K562 (cell line): ENCODE measurements around the gene MAP3K14. TPM values are rescaled to one million over a fixed set of nuclear protein-coding genes. Genes with fewer than 3 reads are reported as not detected.

Source experiments
- CCNT2 ChIP-seq: IDR thresholded peaks from 2 replicates; pipeline ENCODE4 v1.6.1; 2011; ENCODE audit warnings: borderline replicate concordance, low read depth, mild to moderate bottlenecking, moderate library complexity, mixed read lengths, low read length; ENCODE audit not compliant: insufficient read length; ENCODE audit errors: extremely low read depth
- DDX20 ChIP-seq: fragments of 450-650 bp; IDR thresholded peaks from 2 replicates; pipeline ENCODE4 v1.6.1; 2016; ENCODE audit warnings: missing genetic modification characterization, low read depth, mild to moderate bottlenecking, missing compliant biosample characterization, moderate library complexity
- ELF2 ChIP-seq: fragments of 250-450 bp; sonication (Bioruptor Pico); IDR thresholded peaks from 2 replicates; pipeline ENCODE4 v1.5.0; 2021; ENCODE audit warnings: mild to moderate bottlenecking
- FOSL1 ChIP-seq: fragments of 200-800 bp; sonication (Bioruptor generic); conservative IDR thresholded peaks from 2 replicates; pipeline ENCODE4 v1.6.1; 2016; ENCODE audit warnings: missing genetic modification characterization, missing compliant biosample characterization
- FOXK1 ChIP-seq: sonication (generic); formaldehyde crosslinking; IDR thresholded peaks from 2 replicates; pipeline ENCODE4 v1.8.0; 2022; ENCODE audit warnings: missing genetic modification reagents, mild to moderate bottlenecking, borderline replicate concordance
- HDAC2 ChIP-seq: fragments of 450-650 bp; IDR thresholded peaks from 2 replicates; pipeline ENCODE4 v1.6.1; 2016; ENCODE audit warnings: mild to moderate bottlenecking
- ID3 ChIP-seq, 2 experiments: fragments of 250-450 bp in 1 of 2; fragments of 450-650 bp in 1 of 2; sonication (Bioruptor Pico) in 1 of 2; IDR thresholded peaks; 2 replicates each; pipeline versions ENCODE4 v1.6.1 to v1.8.0; 2016 to 2021; ENCODE audit warnings: mild to moderate bottlenecking in 2 of 2, moderate library complexity in 2 of 2, missing compliant biosample characterization in 1 of 2, missing genetic modification characterization in 1 of 2
- KAT8 ChIP-seq: fragments of 450-650 bp; IDR thresholded peaks from 2 replicates; pipeline ENCODE4 v1.6.1; 2016; ENCODE audit warnings: low read depth, mild to moderate bottlenecking
- KLF13 ChIP-seq: fragments of 450-650 bp; IDR thresholded peaks from 2 replicates; pipeline ENCODE4 v1.6.1; 2016; ENCODE audit warnings: missing genetic modification characterization, low read depth, mild to moderate bottlenecking, missing compliant biosample characterization, moderate library complexity, borderline replicate concordance
- L3MBTL2 ChIP-seq: fragments of 450-650 bp; IDR thresholded peaks from 2 replicates; pipeline ENCODE4 v1.6.1; 2016; ENCODE audit warnings: mild to moderate bottlenecking, moderate library complexity
- MECOM ChIP-seq: fragments of 250-450 bp; sonication (Bioruptor Pico); IDR thresholded peaks from 2 replicates; pipeline ENCODE4 v1.8.0; 2022; ENCODE audit warnings: inconsistent platforms
- NFATC3 ChIP-seq: fragments of 450-650 bp; IDR thresholded peaks from 2 replicates; pipeline ENCODE4 v1.6.1; 2017; ENCODE audit warnings: mild to moderate bottlenecking
- NFE2 ChIP-seq: IDR thresholded peaks from 2 replicates; pipeline ENCODE4 v1.6.1; 2014; ENCODE audit warnings: antibody characterized with exemption, low read depth
- POLR2B ChIP-seq: fragments of 450-650 bp; IDR thresholded peaks from 2 replicates; pipeline ENCODE4 v1.6.1; 2018; ENCODE audit warnings: low read depth; ENCODE audit not compliant: partially characterized antibody
- RHOXF2B ChIP-seq: fragments of 250-450 bp; sonication (Bioruptor Pico); conservative IDR thresholded peaks from 2 replicates; pipeline ENCODE4 v1.5.1; 2021
- SMARCE1 ChIP-seq: fragments of 450-650 bp; IDR thresholded peaks from 2 replicates; pipeline ENCODE4 v1.7.1; 2016; ENCODE audit warnings: mild to moderate bottlenecking
- SOX6 ChIP-seq: fragments of 450-650 bp; IDR thresholded peaks from 2 replicates; pipeline ENCODE4 v1.6.1; 2014; ENCODE audit warnings: mild to moderate bottlenecking
- SPI1 ChIP-seq: IDR thresholded peaks from 2 replicates; pipeline ENCODE4 v1.6.1; 2011; ENCODE audit warnings: low read depth, low read length, control low read depth, borderline replicate concordance
- WHSC1 ChIP-seq: IDR thresholded peaks from one replicate; pipeline ENCODE4 v1.6.1; 2012; ENCODE audit warnings: low read length, control low read depth, inconsistent platforms
- ZEB2 ChIP-seq: fragments of 450-650 bp; IDR thresholded peaks from 2 replicates; pipeline ENCODE4 v1.6.1; 2016
- ZFPM2 ChIP-seq: fragments of 250-450 bp; sonication (Bioruptor Pico); IDR thresholded peaks from 2 replicates; pipeline ENCODE4 v1.5.1; 2022; ENCODE audit warnings: mild to moderate bottlenecking
- ZNF280A ChIP-seq: fragments of 450-650 bp; IDR thresholded peaks from 2 replicates; pipeline ENCODE4 v1.6.1; 2018; ENCODE audit warnings: mild to moderate bottlenecking, low read depth; ENCODE audit not compliant: partially characterized antibody
- ZNF830 ChIP-seq: fragments of 250-450 bp; sonication (Bioruptor Pico); IDR thresholded peaks from 2 replicates; pipeline ENCODE4 v1.5.0; 2021; ENCODE audit warnings: mild to moderate bottlenecking
- polyA plus RNA-seq, 8 experiments: library from polyadenylated mRNA; depleted of rRNA in 4 of 8; stranded (reverse) in 5 of 8; unstranded in 3 of 8; fragments of >200 nt; fragmentation: Nextera tagmentation in 2 of 8; fragmentation: Illumina TruSeq in 1 of 8; extraction: Ambion mirVana in 2 of 8; extraction: Trizol in 1 of 8; gene quantifications; 2 replicates each; pipeline versions ENCODE4 v1.2.1 to v1.2.3, GENCODE V29; 2011 to 2014; ENCODE audit warnings: inconsistent platforms in 1 of 8, missing spikeins in 1 of 8
- total RNA-seq, 7 experiments: library from RNA; depleted of rRNA in 6 of 7; stranded (reverse); fragments of >200 nt in 6 of 7; fragmentation: Illumina TruSeq in 2 of 7; extraction: Trizol in 2 of 7; gene quantifications; 2 replicates each; pipeline versions ENCODE4 v1.2.1 to v1.2.3, GENCODE V29; 2011 to 2021; ENCODE audit warnings: low replicate concordance in 1 of 7
- TF ChIP-seq, protein P1 (sequence below): fragments of 450-650 bp; IDR thresholded peaks from 2 replicates; pipeline ENCODE4 v1.6.1; 2014; ENCODE audit warnings: low read depth, mild to moderate bottlenecking, moderate library complexity, borderline replicate concordance
- TF ChIP-seq, protein P2 (sequence below), 3 experiments: IDR thresholded peaks in 2 of 3; conservative IDR thresholded peaks in 1 of 3; 2 replicates each; pipeline ENCODE4 v1.5.1; 2011 to 2012; ENCODE audit warnings: low read length in 3 of 3, mild to moderate bottlenecking in 3 of 3, control low read depth in 2 of 3, improper control_type of control experiment in 1 of 3, inconsistent platforms in 1 of 3, low read depth in 1 of 3, mixed read lengths in 1 of 3, moderate library complexity in 1 of 3; ENCODE audit not compliant: insufficient read depth in 2 of 3

MAP3K14 gene
- total and polyA plus RNA-seq, 9 of the 15 experiments (the other 6 are each of a cell fraction or from before 2014, with no cell fraction given) = 0.45 to 8.7 (median 3.2) TPM

DNA sequence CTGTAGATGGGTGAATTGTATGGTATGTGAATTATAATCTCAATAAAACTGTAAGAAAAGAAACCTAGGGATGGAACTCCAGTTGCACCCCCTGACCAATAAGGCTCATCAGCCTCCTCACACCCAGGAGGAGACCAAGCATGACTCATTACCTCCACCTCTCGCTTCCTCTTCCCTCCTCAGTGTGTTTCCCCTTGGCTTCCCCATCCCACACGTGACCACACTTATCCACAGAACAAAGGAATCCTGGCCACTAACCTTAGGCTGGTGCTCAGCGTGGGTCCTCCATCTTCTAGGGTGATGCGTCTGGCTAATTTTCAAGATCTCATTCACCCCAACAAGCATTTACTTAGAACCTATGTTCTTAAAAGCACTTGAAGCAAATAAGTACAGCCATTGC is 36.2 kb upstream of the MAP3K14 start (continued):
- 0 out of 2 replicates have a peak, but pooled peaks have one; percentile 18 for TF ChIP-seq HDAC2
- TF ChIP-seq, protein P1, sequence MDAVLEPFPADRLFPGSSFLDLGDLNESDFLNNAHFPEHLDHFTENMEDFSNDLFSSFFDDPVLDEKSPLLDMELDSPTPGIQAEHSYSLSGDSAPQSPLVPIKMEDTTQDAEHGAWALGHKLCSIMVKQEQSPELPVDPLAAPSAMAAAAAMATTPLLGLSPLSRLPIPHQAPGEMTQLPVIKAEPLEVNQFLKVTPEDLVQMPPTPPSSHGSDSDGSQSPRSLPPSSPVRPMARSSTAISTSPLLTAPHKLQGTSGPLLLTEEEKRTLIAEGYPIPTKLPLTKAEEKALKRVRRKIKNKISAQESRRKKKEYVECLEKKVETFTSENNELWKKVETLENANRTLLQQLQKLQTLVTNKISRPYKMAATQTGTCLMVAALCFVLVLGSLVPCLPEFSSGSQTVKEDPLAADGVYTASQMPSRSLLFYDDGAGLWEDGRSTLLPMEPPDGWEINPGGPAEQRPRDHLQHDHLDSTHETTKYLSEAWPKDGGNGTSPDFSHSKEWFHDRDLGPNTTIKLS = no peak
- TF ChIP-seq CCNT2 = no peak
- no peak for TF ChIP-seq ELF2 (CRISPR knock-in tag)
- 0 out of 2 replicates have a peak, but pooled peaks have one; percentile 46 for TF ChIP-seq ZEB2
- TF ChIP-seq FOXK1 (CRISPR knock-in tag) = no peak
- no peak for TF ChIP-seq ID3 (CRISPR knock-in tag; IDR thresholded peaks at IDR 0.05)
- TF ChIP-seq ID3 (tag; IDR thresholded peaks at IDR 0.05) = no peak
- TF ChIP-seq ZNF280A = no peak
- no peak for TF ChIP-seq KLF13 (tag)
- TF ChIP-seq NFATC3 = no peak
- no peak for TF ChIP-seq ZFPM2
- TF ChIP-seq L3MBTL2 = peak; percentile 79
- TF ChIP-seq SPI1 = peak; percentile 50; the same call in 1 of the 2 replicates
- no peak for TF ChIP-seq ZNF830 (CRISPR knock-in tag)
- TF ChIP-seq SOX6 = peak; percentile 82; the same call in 1 of the 2 replicates
- no peak for TF ChIP-seq POLR2B
- peak; percentile 59; the same call in 1 of the 2 replicates for TF ChIP-seq SMARCE1
- no peak for TF ChIP-seq RHOXF2B (CRISPR knock-in tag)
- no peak for TF ChIP-seq MECOM
- TF ChIP-seq WHSC1 = no peak
- TF ChIP-seq DDX20 = no peak
- TF ChIP-seq, protein P2, sequence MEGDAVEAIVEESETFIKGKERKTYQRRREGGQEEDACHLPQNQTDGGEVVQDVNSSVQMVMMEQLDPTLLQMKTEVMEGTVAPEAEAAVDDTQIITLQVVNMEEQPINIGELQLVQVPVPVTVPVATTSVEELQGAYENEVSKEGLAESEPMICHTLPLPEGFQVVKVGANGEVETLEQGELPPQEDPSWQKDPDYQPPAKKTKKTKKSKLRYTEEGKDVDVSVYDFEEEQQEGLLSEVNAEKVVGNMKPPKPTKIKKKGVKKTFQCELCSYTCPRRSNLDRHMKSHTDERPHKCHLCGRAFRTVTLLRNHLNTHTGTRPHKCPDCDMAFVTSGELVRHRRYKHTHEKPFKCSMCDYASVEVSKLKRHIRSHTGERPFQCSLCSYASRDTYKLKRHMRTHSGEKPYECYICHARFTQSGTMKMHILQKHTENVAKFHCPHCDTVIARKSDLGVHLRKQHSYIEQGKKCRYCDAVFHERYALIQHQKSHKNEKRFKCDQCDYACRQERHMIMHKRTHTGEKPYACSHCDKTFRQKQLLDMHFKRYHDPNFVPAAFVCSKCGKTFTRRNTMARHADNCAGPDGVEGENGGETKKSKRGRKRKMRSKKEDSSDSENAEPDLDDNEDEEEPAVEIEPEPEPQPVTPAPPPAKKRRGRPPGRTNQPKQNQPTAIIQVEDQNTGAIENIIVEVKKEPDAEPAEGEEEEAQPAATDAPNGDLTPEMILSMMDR (IDR thresholded peaks at IDR 0.05 in 2 of 3, conservative IDR thresholded peaks at IDR 0.05 in 1 of 3; ENCODE audit: insufficient read depth in 2 of 3, low read depth in 1 of 3, low read length in 3 of 3) = 0 out of 6 replicates have a peak, but pooled peaks of 1 of the 3 experiments have one; percentile 4
- TF ChIP-seq KAT8 = no peak
- TF ChIP-seq FOSL1 = peak; percentile 82
- no peak for TF ChIP-seq NFE2
